H54 (cell line): ENCODE data around the gene CDH23.

Experiments used
- DNase-seq: peaks from one replicate; pipeline ENCODE4 v3.0.0; 2011; ENCODE audit warnings: low spot score, mixed read lengths; ENCODE audit not compliant: insufficient read length
- FAIRE-seq: peaks from 3 replicates; lab custom pipeline; 2011; peaks lifted over from hg19 to GRCh38; lab: Jason Lieb, UNC
- POLR2A ChIP-seq: IDR thresholded peaks from 2 replicates; pipeline ENCODE4 v1.6.1; 2011; ENCODE audit warnings: low read depth, mild to moderate bottlenecking, low read length

CDH23 gene

DNA sequence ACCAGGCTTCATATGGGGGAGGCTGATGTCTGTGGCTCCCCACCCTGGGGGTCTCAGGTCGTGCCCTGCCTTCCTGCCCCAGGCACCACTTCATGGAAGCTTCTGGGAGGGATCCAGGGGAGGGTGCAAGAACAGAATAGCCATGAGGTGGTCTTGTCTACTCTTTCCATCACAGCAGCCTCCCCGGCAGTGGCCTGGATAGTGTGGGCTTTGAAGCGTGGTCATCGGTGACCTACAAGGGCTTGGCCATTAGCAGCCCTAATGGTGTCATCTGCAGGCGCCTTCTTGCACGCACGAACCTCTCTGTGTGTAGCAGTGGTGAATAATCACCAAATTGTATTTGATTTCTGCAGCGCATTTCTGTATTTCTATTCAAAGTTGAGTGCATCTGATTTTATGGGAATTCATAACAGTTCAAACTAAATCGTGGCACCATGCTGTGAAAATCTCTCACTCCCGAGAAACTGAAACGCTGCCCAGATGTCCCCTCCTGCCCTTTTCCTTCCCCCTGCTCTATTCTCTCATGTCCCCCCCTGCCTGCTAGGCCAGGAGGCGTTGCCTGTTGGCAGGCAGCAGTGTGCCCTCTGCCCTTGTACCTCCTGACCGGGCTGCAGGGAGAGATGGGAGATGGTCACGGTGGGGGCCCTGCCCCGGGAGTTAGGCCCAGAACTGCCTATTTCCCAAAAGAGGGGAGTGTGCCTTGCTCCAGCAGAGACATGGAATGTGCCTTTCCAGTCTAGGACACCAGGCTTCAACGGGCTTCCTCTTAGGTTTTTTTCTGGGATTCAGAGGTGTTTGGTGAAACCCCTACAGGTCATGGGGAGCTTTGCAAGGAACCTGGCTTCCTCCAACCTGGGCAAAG, 34.8 kb downstream of the CDH23 start:
- DNase-seq (no peak), FAIRE-seq (no peak)
- TF ChIP-seq POLR2A = no peak

- FAIRE-seq (no peak), DNase-seq (no peak)
- no peak for TF ChIP-seq POLR2A
Observed at GRCh38 chr10:71432101-71432905, 35.6 kb downstream of the CDH23 start.

- no peak for FAIRE-seq
- DNase-seq = no peak
- TF ChIP-seq POLR2A = no peak
Observed at GRCh38 chr10:71432956-71433767, 36.4 kb downstream of the CDH23 start.

GRCh38 chr10:71433768-71434744, 37.3 kb downstream of the CDH23 start:
- no peak for TF ChIP-seq POLR2A
- no peak for DNase-seq
- FAIRE-seq = no peak

- FAIRE-seq (no peak), DNase-seq (no peak)
- TF ChIP-seq POLR2A = no peak
Observed at GRCh38 chr10:71434760-71435394, 38.2 kb downstream of the CDH23 start.

DNA sequence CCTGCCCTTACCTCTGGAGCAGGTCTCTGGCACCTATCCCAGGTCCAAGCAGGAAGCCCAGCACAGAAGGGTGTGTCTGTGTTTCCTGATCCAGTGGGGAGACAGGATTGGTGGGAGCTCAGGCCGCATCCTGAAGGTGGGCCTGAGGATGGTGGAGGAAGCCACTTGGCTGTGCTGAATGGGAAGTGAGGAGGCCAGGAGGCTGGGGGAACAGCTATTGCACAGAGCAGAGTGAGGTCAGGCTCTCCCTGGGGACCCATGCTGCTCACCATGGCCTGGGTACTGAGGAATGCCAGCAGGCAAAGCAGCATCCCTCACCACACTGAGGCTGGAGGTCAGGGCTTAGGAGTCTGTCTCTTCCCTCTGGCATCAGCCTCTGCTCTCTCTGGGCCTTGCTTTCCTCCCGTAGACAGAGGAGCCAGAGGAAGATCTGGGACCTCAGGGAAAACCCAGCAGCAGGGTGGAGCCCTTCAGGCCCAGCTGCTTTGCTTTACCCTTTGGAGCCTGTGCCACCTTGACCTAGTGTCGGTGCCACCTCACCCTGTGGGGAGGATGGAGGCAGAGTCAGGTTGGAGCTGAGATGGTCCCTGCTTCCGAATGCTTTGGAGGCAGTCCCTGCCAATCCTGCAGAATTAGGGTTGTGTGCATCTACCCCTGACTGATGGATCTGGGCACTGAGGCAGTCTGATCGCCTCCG, 39.0 kb downstream of the CDH23 start:
- TF ChIP-seq POLR2A = no peak
- no peak for FAIRE-seq
- no peak for DNase-seq

GRCh38 chr10:71436268-71437125, 39.8 kb downstream of the CDH23 start:
- TF ChIP-seq POLR2A = no peak
- no peak for FAIRE-seq
- DNase-seq = no peak

DNA sequence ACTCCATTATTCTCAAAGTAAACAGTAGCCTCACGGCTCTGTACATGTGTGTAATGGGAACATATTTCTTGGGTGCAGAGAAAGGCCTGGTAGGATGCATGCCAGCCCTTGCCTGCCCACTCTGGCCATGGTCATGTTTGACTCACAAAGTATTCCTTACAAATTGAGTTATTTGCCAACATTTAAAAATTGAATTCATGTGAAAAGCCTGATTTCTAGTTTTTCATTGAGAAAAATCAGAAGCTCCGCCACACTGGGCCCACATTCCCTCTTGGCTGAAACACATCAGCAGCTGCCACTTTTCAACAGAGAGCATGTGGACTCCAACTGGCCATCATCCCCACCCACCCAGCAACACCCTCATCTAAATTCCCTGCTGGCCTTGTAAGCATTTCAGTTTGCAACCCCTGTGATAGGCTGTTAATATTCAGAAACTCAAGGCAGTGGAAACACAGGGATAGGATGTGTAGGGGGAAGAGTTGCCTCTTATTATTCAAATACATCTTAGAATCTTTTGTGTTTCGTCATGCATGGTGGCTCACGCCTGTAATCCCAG, 40.9 kb downstream of the CDH23 start:
- no peak for FAIRE-seq
- DNase-seq = no peak
- no peak for TF ChIP-seq POLR2A

DNA sequence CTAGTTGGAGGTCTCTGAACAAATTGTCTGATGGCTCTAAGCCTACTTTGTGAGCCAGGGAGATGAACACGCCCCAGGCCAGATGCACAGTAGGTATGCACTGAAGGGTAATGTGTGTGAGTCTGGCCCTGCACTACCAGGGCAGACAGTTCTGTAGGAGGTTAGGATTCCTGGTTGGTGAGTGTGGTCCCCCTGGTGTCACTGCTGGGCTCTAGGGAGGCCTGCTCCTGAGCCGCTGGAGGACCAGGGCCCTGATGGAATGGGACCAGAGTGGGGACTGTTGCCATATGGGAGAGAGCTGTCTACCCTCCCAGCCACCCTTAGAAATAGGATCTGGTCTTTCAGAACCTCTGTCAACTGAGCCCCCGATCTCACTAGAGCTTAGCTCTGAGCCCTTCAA, 42.0 kb downstream of the CDH23 start:
- FAIRE-seq (no peak), DNase-seq (no peak)
- TF ChIP-seq POLR2A = no peak

GRCh38 chr10:71439670-71440425, 43.1 kb downstream of the CDH23 start:
- TF ChIP-seq POLR2A = no peak
- no peak for FAIRE-seq
- DNase-seq = no peak
